SK-N-MC (cell line): ENCODE data around the gene TLDC2.

Experiments used
- EZH2 ChIP-seq: fragments of 200-600 bp; sonication (generic); IDR thresholded peaks from one replicate; pipeline ENCODE4 v1.6.1; 2017; ENCODE audit warnings: antibody characterized with exemption
- POLR2AphosphoS5 ChIP-seq: IDR thresholded peaks from 2 replicates; pipeline ENCODE4 v1.6.1; 2012; ENCODE audit warnings: mild to moderate bottlenecking, low read depth, low read length, borderline replicate concordance

DNA sequence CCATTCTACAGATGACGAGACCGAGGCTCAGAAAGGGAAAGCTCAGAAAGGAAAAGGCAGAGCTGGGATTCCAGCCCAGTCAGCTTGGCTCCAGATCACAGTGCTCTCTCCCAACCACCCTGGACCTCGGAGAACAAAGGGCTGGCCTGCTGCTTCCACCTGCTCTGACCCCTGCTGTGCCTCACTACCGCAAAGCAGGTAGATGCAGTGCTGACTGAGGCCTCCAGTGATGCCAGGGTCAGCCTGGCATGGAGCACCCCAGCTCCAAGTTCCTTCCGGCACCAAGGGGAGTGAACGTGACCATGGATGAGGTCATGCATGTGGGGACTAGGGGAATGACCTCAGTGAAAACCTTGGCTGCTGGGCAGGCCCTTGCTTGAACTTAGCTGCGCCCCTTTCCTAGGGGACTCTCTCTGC, 20.7 kb upstream of the TLDC2 start:
- TF ChIP-seq POLR2AphosphoS5 (no peak), EZH2 (no peak)
